ENCODE measurements around the gene EFNA5.

Gene EFNA5

DNA sequence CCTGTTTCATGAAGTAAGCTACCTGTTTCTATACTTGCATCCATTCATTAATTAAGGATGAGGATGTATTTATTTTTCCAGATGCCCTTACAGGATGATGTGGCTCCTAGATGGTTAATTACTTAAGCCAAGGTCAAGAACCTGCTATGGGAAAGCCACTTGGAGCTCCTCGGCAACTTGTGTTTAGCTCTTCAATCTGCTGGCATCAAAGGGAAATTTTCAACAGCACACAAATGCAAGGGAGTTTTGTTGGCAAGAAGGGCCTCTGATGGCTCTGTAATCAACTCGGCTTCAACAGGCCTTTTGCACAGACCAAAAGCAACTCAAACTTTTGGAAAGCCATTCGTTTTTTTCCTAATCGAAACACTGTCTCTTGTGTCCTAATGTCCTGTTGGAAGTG lies 125.3 kb downstream of the EFNA5 start:
- no peak for DNase-seq (ENCODE audit: low read depth, low spot score)
- no peaks in the 10 kb centered on the region for H3K4me1 ChIP-seq (ENCODE audit: insufficient read depth, insufficient read length)
- TF ChIP-seq YY1 (IDR thresholded peaks at IDR 0.05; ENCODE audit: insufficient read depth, insufficient read length) = no peak
- TF ChIP-seq ZNF274 (IDR thresholded peaks at IDR 0.05; ENCODE audit: low read depth, low read length) = no peak
- no peak for TF ChIP-seq SUZ12 (IDR thresholded peaks at IDR 0.05; ENCODE audit: extremely low read depth, insufficient read depth, insufficient read length)

GRCh38 chr5:107544967-107545366 lies 125.8 kb downstream of the EFNA5 start:
- H3K4me1 ChIP-seq (ENCODE audit: insufficient read depth, insufficient read length) = no peaks in the 10 kb centered on the region
- H3K9ac ChIP-seq (ENCODE audit: insufficient read length, low read depth) = no peak overlapping the region
- no peaks in the 10 kb centered on the region for H3K9me3 ChIP-seq (ENCODE audit: insufficient read depth, low read length)
- no peaks in the 10 kb centered on the region for H3K36me3 ChIP-seq (ENCODE audit: insufficient read depth, insufficient read length, low read length)
- no peaks in the 10 kb centered on the region for H3K27me3 ChIP-seq (ENCODE audit: insufficient read depth, insufficient read length)
- H3K4me3 ChIP-seq (ENCODE audit: insufficient read length, low read depth) = no peak overlapping the region
- no peak for DNase-seq (ENCODE audit: low read depth, low spot score)
- TF ChIP-seq YY1 (IDR thresholded peaks at IDR 0.05; ENCODE audit: insufficient read depth, insufficient read length) (no peak), SUZ12 (IDR thresholded peaks at IDR 0.05; ENCODE audit: extremely low read depth, insufficient read depth, insufficient read length) (no peak), ZNF274 (IDR thresholded peaks at IDR 0.05; ENCODE audit: low read depth, low read length) (no peak)

More for the DNA sequence above, 125.3 kb downstream of the EFNA5 start:
- H3K36me3 ChIP-seq (ENCODE audit: insufficient read depth, insufficient read length, low read length) = no peaks in the 10 kb centered on the region
- H3K9me3 ChIP-seq (ENCODE audit: insufficient read depth, low read length) = no peaks in the 10 kb centered on the region
- H3K27me3 ChIP-seq (ENCODE audit: insufficient read depth, insufficient read length) = no peaks in the 10 kb centered on the region
- no peak overlapping the region for H3K4me3 ChIP-seq (ENCODE audit: insufficient read length, low read depth)
- no peak overlapping the region for H3K9ac ChIP-seq (ENCODE audit: insufficient read length, low read depth)

GRCh38 chr5:107544476-107544875 lies 126.3 kb downstream of the EFNA5 start:
- H3K9ac ChIP-seq (ENCODE audit: insufficient read length, low read depth) = no peak overlapping the region
- no peaks in the 10 kb centered on the region for H3K36me3 ChIP-seq (ENCODE audit: insufficient read depth, insufficient read length, low read length)
- H3K27me3 ChIP-seq (ENCODE audit: insufficient read depth, insufficient read length) = no peaks in the 10 kb centered on the region
- no peak for DNase-seq (ENCODE audit: low read depth, low spot score)
- H3K9me3 ChIP-seq (ENCODE audit: insufficient read depth, low read length) = no peaks in the 10 kb centered on the region
- TF ChIP-seq YY1 (IDR thresholded peaks at IDR 0.05; ENCODE audit: insufficient read depth, insufficient read length) = no peak
- TF ChIP-seq SUZ12 (IDR thresholded peaks at IDR 0.05; ENCODE audit: extremely low read depth, insufficient read depth, insufficient read length) = no peak
- no peak overlapping the region for H3K4me3 ChIP-seq (ENCODE audit: insufficient read length, low read depth)
- no peaks in the 10 kb centered on the region for H3K4me1 ChIP-seq (ENCODE audit: insufficient read depth, insufficient read length)

- Histone ChIP-seq H3K27me3 (ENCODE audit: insufficient read depth, insufficient read length) (no peaks in the 10 kb centered on the region), H3K9ac (ENCODE audit: insufficient read length, low read depth) (no peak overlapping the region), H3K4me1 (ENCODE audit: insufficient read depth, insufficient read length) (no peaks in the 10 kb centered on the region), H3K9me3 (ENCODE audit: insufficient read depth, low read length) (no peaks in the 10 kb centered on the region), H3K36me3 (ENCODE audit: insufficient read depth, insufficient read length, low read length) (no peaks in the 10 kb centered on the region), H3K4me3 (ENCODE audit: insufficient read length, low read depth) (no peak overlapping the region)
- DNase-seq (ENCODE audit: low read depth, low spot score) = no peak
- TF ChIP-seq ZNF274 (IDR thresholded peaks at IDR 0.05; ENCODE audit: low read depth, low read length) (no peak), YY1 (IDR thresholded peaks at IDR 0.05; ENCODE audit: insufficient read depth, insufficient read length) (no peak), SUZ12 (IDR thresholded peaks at IDR 0.05; ENCODE audit: extremely low read depth, insufficient read depth, insufficient read length) (no peak)
These were observed 126.9 kb downstream of the EFNA5 start for GRCh38 chr5:107543868-107544267.

- no peak for DNase-seq (ENCODE audit: low read depth, low spot score)
- no peaks in the 10 kb centered on the region for H3K9me3 ChIP-seq (ENCODE audit: insufficient read depth, low read length)
- no peaks in the 10 kb centered on the region for H3K4me1 ChIP-seq (ENCODE audit: insufficient read depth, insufficient read length)
These were observed 127.9 kb downstream of the EFNA5 start for GRCh38 chr5:107542831-107543231.

GRCh38 chr5:107542428-107542827 lies 128.3 kb downstream of the EFNA5 start:
- TF ChIP-seq SUZ12 (IDR thresholded peaks at IDR 0.05; ENCODE audit: extremely low read depth, insufficient read depth, insufficient read length) (no peak), YY1 (IDR thresholded peaks at IDR 0.05; ENCODE audit: insufficient read depth, insufficient read length) (no peak), ZNF274 (IDR thresholded peaks at IDR 0.05; ENCODE audit: low read depth, low read length) (no peak)
- H3K4me1 ChIP-seq (ENCODE audit: insufficient read depth, insufficient read length) = no peaks in the 10 kb centered on the region
- H3K4me3 ChIP-seq (ENCODE audit: insufficient read length, low read depth) = no peak overlapping the region
- H3K9me3 ChIP-seq (ENCODE audit: insufficient read depth, low read length) = no peaks in the 10 kb centered on the region
- H3K36me3 ChIP-seq (ENCODE audit: insufficient read depth, insufficient read length, low read length) = no peaks in the 10 kb centered on the region
- no peak for DNase-seq (ENCODE audit: low read depth, low spot score)
- H3K27me3 ChIP-seq (ENCODE audit: insufficient read depth, insufficient read length) = no peaks in the 10 kb centered on the region
- no peak overlapping the region for H3K9ac ChIP-seq (ENCODE audit: insufficient read length, low read depth)

More at GRCh38 chr5:107542831-107543231, 127.9 kb downstream of the EFNA5 start:
- Histone ChIP-seq H3K4me3 (ENCODE audit: insufficient read length, low read depth) (no peak overlapping the region), H3K9ac (ENCODE audit: insufficient read length, low read depth) (no peak overlapping the region), H3K36me3 (ENCODE audit: insufficient read depth, insufficient read length, low read length) (no peaks in the 10 kb centered on the region), H3K27me3 (ENCODE audit: insufficient read depth, insufficient read length) (no peaks in the 10 kb centered on the region)
- TF ChIP-seq ZNF274 (IDR thresholded peaks at IDR 0.05; ENCODE audit: low read depth, low read length) (no peak), YY1 (IDR thresholded peaks at IDR 0.05; ENCODE audit: insufficient read depth, insufficient read length) (no peak), SUZ12 (IDR thresholded peaks at IDR 0.05; ENCODE audit: extremely low read depth, insufficient read depth, insufficient read length) (no peak)

DNA sequence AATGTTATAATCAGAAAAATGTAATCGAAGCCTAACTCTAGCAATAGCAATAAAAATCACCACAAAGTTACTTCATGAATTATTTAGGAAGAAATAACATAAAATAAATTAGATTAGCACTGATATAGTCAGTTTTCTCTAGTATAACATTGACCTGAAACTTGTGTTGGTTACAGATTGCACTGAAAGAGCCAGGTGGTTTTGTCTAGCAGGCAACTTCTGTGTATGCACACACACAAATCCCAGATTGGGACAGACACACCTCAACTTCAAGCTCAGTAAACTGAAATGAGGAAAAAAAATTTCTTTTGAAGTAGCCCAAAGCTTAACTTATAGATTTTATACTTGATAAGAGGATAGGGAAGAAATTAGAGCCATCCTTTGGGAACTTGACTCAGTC lies 129.3 kb downstream of the EFNA5 start:
- Histone ChIP-seq H3K9me3 (ENCODE audit: insufficient read depth, low read length) (no peaks in the 10 kb centered on the region), H3K4me3 (ENCODE audit: insufficient read length, low read depth) (no peak overlapping the region), H3K4me1 (ENCODE audit: insufficient read depth, insufficient read length) (no peaks in the 10 kb centered on the region), H3K36me3 (ENCODE audit: insufficient read depth, insufficient read length, low read length) (no peaks in the 10 kb centered on the region), H3K9ac (ENCODE audit: insufficient read length, low read depth) (no peak overlapping the region), H3K27me3 (ENCODE audit: insufficient read depth, insufficient read length) (no peaks in the 10 kb centered on the region)
- no peak for DNase-seq (ENCODE audit: low read depth, low spot score)
- TF ChIP-seq SUZ12 (IDR thresholded peaks at IDR 0.05; ENCODE audit: extremely low read depth, insufficient read depth, insufficient read length) (no peak), ZNF274 (IDR thresholded peaks at IDR 0.05; ENCODE audit: low read depth, low read length) (no peak), YY1 (IDR thresholded peaks at IDR 0.05; ENCODE audit: insufficient read depth, insufficient read length) (no peak)

Data from NT2/D1 (cell line).